BLaER1 (cell line): ENCODE data around the gene LDB1.

Experiments used
- H3K27ac ChIP-seq: shearing (Covaris generic); formaldehyde crosslinking; 2 replicates; pipeline ENCODE4 v1.8.1; 2022
- H3K27me3 ChIP-seq: shearing (Covaris generic); formaldehyde crosslinking; 2 replicates; pipeline ENCODE4 v1.8.1; 2022
- H3K36me3 ChIP-seq: shearing (Covaris generic); formaldehyde crosslinking; 2 replicates; pipeline ENCODE4 v1.8.1; 2022
- H3K4me1 ChIP-seq: shearing (Covaris generic); formaldehyde crosslinking; 2 replicates; pipeline ENCODE4 v1.8.1; 2022
- H3K4me2 ChIP-seq: shearing (Covaris generic); formaldehyde crosslinking; 2 replicates; pipeline ENCODE4 v1.8.1; 2022
- H3K4me3 ChIP-seq: shearing (Covaris generic); formaldehyde crosslinking; 2 replicates; pipeline ENCODE4 v1.8.1; 2022
- H3K9ac ChIP-seq: shearing (Covaris generic); formaldehyde crosslinking; 2 replicates; pipeline ENCODE4 v1.8.1; 2022
- H3K9me3 ChIP-seq: shearing (Covaris generic); formaldehyde crosslinking; 2 replicates; pipeline ENCODE4 v1.8.1; 2022
- H4K20me1 ChIP-seq: shearing (Covaris generic); formaldehyde crosslinking; 2 replicates; pipeline ENCODE4 v1.8.1; 2022
- Cebpa-rat ChIP-seq: shearing (Covaris generic); IDR thresholded peaks from 2 replicates; pipeline ENCODE4 v1.8.1; 2022

Gene LDB1

DNA sequence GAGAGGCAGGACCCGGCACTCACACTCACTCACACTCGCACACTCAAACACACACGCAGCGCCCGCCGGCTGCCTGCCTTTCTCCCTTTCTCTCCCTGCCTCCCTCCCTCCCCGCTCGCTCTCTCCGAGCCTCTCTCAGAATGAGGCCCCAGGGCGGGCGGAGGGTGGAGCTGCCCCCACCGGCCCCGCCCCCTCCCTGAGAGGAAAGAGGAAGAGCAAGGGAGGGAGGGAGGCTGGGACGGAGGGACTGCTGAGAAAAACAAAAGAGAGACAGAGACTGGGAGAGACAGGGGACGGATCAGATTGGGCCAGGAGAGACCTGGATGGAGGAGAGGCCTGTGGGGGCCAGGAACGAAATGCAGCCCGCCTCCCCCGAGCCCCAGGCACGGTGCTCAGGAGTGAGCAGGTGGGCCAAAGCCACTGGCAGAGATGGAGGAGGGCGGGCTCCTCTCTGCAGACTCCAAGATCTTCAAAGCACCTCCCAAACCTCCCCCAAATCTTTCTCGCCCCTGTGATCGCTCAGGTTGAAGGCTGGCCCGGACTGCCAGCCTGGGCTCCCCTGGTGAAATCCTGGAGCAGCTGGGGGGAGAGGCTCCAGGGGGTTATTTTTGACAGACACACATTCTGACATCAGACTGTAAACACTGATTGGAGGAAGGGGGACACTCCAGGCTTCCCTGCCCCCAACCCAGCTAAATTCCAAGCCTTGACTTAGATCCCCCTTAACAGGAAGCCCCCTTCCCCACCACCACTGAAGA, 5.1 kb downstream of the LDB1 start:
- no peaks in the 10 kb centered on the region for H3K27me3 ChIP-seq
- H3K4me2 ChIP-seq = peak overlapping the region; percentile 98
- no peaks in the 10 kb centered on the region for H3K9me3 ChIP-seq
- peak overlapping the region; percentile 83 for H3K4me3 ChIP-seq
- peak overlapping the region; percentile 99 for H3K27ac ChIP-seq
- peak overlapping the region; percentile 99 for H3K9ac ChIP-seq
- peaks cover 23% of the 10 kb centered on the region for H3K36me3 ChIP-seq
- peaks cover 65% of the 10 kb centered on the region for H4K20me1 ChIP-seq
- H3K4me1 ChIP-seq = peaks cover 67% of the 10 kb centered on the region
- TF ChIP-seq Cebpa-rat = no peak

DNA sequence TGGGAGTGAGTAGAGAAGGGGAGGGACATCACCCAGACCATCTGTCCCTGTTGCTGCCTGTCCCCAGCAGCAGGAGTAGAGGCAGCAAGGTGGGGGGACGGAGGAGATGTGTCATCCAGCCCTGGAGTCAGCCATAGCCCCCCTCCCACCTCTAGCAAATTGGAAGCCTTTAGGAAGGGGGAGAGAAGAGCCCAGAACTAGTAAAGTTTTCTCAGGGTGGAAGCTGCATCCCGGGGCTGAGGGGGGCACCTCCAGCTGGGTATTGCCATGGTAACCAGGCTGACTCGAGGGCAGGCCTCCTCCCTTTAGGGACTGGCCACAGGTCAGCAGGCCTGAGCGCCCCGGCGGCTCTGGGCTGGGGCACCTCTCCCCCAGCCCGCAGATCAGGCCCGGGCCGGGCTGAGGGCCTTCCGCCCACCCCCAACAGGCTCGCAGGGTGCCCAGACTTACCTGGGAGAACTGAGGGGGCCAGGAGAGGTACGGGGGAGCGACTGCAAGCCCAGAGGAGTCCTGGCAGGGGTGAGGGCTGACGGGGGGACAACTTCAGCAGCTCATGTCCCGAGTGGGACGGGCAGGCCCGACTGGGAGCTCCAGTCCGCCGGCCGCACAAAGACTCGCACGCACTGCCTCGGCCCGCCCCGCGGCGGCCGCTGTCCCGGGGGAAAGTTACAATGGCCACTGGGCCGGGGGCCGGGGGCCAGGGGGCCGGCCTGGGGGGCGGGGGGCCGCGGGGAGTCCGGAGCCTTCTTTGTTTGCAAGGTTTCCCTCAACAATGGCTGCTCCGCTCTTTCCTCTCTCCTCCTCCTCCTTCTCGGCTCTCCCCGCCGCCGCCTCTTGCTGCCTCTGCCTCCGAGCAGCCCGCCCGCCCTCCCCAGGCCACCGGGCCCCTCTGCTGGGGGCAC, 6.0 kb downstream of the LDB1 start:
- peak overlapping the region; percentile 83 for H3K4me3 ChIP-seq
- H3K36me3 ChIP-seq = peaks cover 31% of the 10 kb centered on the region
- no peak for TF ChIP-seq Cebpa-rat
- H3K27ac ChIP-seq = peak overlapping the region; percentile 99
- no peaks in the 10 kb centered on the region for H3K9me3 ChIP-seq
- H3K4me1 ChIP-seq = peaks cover 71% of the 10 kb centered on the region
- no peaks in the 10 kb centered on the region for H3K27me3 ChIP-seq
- H3K4me2 ChIP-seq = peak overlapping the region; percentile 99
- H3K9ac ChIP-seq = peak overlapping the region; percentile 99
- peaks cover 74% of the 10 kb centered on the region for H4K20me1 ChIP-seq

DNA sequence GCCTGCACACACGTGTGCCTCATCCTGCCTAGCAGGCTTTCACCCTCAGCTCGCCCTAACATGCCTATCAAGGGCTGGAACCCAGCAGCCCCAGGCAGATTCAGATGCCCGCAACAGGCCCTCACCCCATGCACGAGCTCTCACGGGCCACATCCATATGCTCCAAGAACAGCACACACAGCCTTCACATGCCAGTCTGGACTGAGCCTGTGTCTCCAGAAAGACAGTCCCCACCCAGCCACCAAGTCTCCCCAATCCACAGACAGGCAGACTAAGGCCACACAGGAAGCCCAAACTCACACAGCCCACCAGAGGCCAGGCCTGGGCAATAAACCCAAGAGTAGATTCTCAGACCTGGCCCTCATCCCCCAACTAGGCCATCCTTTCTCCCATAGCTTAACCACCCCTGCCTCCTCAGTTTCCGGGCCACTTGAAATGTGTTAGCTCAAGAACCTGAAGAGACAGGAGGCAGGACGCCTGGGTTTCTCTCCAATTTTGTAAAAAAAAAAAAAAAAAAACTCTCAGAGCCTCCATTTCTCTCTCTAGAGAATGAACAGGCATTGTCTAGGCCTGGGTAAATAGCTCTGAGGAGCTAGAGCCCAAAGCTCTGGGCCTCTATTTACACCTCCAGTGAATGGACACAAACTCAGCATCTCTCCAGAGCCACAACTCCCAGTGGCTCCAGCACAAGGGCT, 6.8 kb downstream of the LDB1 start:
- peaks cover 39% of the 10 kb centered on the region for H3K36me3 ChIP-seq
- no peaks in the 10 kb centered on the region for H3K9me3 ChIP-seq
- H3K4me3 ChIP-seq = peak overlapping the region; percentile 83
- peaks cover 82% of the 10 kb centered on the region for H4K20me1 ChIP-seq
- peaks cover 72% of the 10 kb centered on the region for H3K4me1 ChIP-seq
- H3K27me3 ChIP-seq = no peaks in the 10 kb centered on the region
- H3K27ac ChIP-seq = peak overlapping the region; percentile 85
- peak overlapping the region; percentile 99 for H3K4me2 ChIP-seq
- TF ChIP-seq Cebpa-rat = no peak
- peak overlapping the region; percentile 99 for H3K9ac ChIP-seq

DNA sequence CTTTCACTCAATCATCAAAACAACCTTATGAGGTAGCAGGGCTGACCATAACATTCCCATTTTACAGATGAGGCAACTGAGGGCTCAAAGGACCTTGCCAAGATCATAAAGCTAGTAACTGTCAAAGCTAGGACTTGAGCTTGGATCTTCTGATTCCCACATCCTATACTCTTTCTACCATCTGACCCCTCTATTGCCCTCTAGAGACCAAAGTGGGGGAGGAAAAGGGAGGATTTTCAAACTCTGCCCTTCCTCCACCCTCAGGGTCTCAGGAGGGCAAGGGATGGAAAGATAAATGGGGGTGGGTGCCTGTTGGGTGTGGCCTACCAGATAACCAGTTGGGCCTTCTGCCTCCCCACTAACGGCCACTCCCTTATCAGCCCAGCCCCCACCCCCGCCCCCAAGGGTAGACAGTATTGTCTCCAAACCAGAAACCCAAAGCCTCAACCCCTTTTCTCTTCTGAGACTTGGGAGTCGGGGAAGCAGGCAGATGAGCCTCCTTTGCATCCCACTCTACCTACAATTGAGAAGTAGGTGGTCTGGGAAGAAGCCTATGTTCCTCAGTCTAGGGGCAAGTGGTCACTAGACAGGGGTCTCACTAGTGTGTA, 7.9 kb downstream of the LDB1 start:
- no peak overlapping the region; the same call in 1 of the 2 replicates for H3K27ac ChIP-seq
- no peak for TF ChIP-seq Cebpa-rat
- peaks cover 72% of the 10 kb centered on the region for H3K4me1 ChIP-seq
- H3K9ac ChIP-seq = peak overlapping the region; percentile 99; the same call in 1 of the 2 replicates
- peaks cover 50% of the 10 kb centered on the region for H3K36me3 ChIP-seq
- H3K9me3 ChIP-seq = no peaks in the 10 kb centered on the region
- H3K4me2 ChIP-seq = peak overlapping the region; percentile 99
- H3K27me3 ChIP-seq = no peaks in the 10 kb centered on the region
- peak overlapping the region; percentile 83 for H3K4me3 ChIP-seq
- peaks cover 91% of the 10 kb centered on the region for H4K20me1 ChIP-seq

DNA sequence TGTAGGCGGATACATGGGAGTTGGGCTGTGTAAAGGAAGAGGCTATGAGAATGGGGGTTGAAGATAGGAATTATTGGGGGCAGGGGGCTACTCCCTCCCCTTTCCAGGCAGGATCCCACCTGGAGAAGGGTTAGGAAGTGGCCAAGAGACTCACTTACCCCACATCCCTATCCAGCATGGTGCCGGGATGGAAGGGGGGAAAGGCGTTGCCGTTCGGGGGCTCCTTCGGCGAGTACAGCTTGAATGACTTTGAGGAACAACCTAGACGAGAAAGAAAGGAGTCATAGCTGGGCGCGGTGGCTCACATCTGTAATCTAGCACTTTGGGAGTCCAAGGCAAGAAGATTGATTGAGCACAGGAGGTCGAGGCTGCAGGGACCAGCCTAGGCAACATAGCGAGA, 8.9 kb downstream of the LDB1 start:
- H3K9me3 ChIP-seq = no peaks in the 10 kb centered on the region
- peaks cover 61% of the 10 kb centered on the region for H3K36me3 ChIP-seq
- no peak overlapping the region for H3K4me3 ChIP-seq
- H3K4me2 ChIP-seq = no peak overlapping the region
- H3K27me3 ChIP-seq = no peaks in the 10 kb centered on the region
- H3K9ac ChIP-seq = no peak overlapping the region
- peaks cover 71% of the 10 kb centered on the region for H3K4me1 ChIP-seq
- TF ChIP-seq Cebpa-rat = no peak
- peaks cover 92% of the 10 kb centered on the region for H4K20me1 ChIP-seq
- H3K27ac ChIP-seq = no peak overlapping the region

DNA sequence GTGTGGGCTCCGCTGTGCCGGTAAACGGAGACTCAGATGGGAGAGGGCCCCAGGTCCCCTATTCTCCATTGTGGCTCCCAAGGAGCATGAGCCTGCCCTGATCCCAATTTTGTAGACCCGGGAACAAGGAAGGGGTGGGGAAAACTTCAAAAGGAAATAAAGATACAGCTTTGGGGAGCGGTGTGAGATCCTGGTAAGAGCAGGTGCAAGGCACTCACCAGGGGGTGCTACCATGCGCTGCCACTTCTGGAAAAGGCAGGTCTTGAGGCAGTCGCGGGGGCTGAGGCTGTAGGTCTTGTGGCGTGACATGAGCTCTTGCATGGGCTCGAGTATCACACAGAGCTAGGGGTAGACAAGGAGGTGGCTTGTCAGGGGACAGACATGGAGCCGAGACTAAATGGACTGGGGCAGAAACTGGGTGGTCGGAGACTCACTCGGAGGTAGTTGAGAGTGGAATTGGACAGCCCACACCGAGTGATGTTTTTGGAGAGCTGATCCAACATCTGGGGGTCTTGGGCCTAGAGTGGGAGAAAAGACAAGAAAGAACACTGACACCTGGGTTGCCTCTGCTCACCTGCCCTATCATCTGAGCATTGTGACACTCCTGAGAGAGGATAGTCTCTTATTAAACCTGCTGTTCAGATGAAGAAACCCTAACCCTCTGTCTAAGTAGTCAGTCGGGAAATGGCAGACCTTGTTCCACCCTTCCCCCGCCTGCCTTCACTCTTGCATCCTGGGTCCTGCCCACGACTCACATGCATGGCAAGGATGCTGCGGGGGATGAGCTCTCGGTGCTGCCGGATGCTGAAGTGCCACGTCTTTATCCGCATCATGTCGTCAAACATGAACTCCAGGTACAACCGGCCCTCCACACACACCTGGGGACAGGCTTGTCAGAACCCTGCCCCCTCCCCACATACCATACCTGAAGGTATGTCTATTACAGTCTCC, 10.7 kb downstream of the LDB1 start:
- peaks cover 76% of the 10 kb centered on the region for H3K4me1 ChIP-seq
- H3K27me3 ChIP-seq = no peaks in the 10 kb centered on the region
- H4K20me1 ChIP-seq = peaks cover 99% of the 10 kb centered on the region
- H3K27ac ChIP-seq = no peak overlapping the region
- H3K36me3 ChIP-seq = peaks cover 76% of the 10 kb centered on the region
- no peak for TF ChIP-seq Cebpa-rat
- no peak overlapping the region for H3K9ac ChIP-seq
- H3K9me3 ChIP-seq = no peaks in the 10 kb centered on the region
- H3K4me3 ChIP-seq = no peak overlapping the region
- 0 out of 2 replicates have a peak overlapping the region, but pooled peaks have one; percentile 52 for H3K4me2 ChIP-seq

DNA sequence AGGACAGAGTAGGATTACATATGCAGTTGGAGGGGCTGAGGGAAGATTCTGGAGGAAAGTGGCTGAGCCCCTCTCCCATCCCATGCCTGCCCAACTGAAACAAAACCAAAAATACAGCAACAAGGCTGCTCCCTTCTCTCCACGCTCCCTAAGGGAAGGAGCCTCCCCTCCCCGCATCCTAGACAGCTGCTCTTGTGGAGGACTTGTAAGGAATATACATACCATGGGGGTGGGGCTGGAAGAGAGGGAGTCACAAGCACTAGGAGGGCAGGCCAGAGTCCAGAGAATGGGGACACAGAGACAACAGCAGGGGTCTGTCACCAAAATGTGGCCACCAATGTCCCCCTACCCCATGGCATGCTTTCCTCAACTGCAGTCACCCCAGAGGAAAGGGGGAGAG, 13.2 kb downstream of the LDB1 start:
- Histone ChIP-seq H4K20me1 (peaks cover 77% of the 10 kb centered on the region), H3K27ac (0 out of 2 replicates have a peak overlapping the region, but pooled peaks have one; percentile 18), H3K4me1 (peaks cover 58% of the 10 kb centered on the region), H3K9ac (no peak overlapping the region), H3K4me3 (no peak overlapping the region), H3K36me3 (peaks cover 94% of the 10 kb centered on the region), H3K9me3 (no peaks in the 10 kb centered on the region), H3K4me2 (0 out of 2 replicates have a peak overlapping the region, but pooled peaks have one; percentile 52), H3K27me3 (no peaks in the 10 kb centered on the region)
- no peak for TF ChIP-seq Cebpa-rat

DNA sequence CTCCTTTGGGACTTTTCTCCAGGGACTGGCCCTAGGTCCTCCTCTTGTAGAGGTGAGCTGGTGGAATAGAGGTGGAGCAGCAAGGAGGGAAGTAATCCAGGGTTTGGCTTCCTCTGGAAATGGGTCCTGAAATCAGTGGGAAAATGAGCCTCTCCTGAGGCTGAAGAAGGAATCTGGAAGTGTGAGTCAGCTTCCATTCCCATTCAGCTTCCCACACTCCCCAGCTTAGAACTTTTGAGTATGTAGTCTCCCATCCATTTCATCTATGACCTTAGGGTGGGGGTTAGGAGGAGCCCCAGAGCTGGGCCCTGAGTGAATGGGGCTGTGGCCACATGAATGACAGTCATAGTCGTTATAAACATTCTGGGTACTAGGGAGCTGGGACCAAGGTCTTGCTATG, 17.7 kb downstream of the LDB1 start:
- Histone ChIP-seq H3K4me1 (peaks cover 31% of the 10 kb centered on the region), H3K36me3 (peaks cover 61% of the 10 kb centered on the region), H3K4me3 (no peak overlapping the region), H3K27me3 (no peaks in the 10 kb centered on the region), H3K9ac (no peak overlapping the region), H3K4me2 (no peak overlapping the region), H3K27ac (no peak overlapping the region), H4K20me1 (peaks cover 32% of the 10 kb centered on the region), H3K9me3 (no peaks in the 10 kb centered on the region)
- no peak for TF ChIP-seq Cebpa-rat
